Testis (tissue), 2 donors: ENCODE data around the gene TNPO1.

Experiments
- POLR2A ChIP-seq: fragments of 450-650 bp; IDR thresholded peaks from one replicate; pipeline ENCODE4 v1.6.1; 2017; ENCODE audit warnings: antibody characterized with exemption, mild to moderate bottlenecking, moderate library complexity
- TF ChIP-seq, protein P1 (sequence below), 3 experiments: fragments of 450-650 bp in 2 of 3; fragments of 200-600 bp in 1 of 3; sonication (generic) in 1 of 3; IDR thresholded peaks; one replicate each; pipeline ENCODE4 v1.5.1; 2016 to 2019; ENCODE audit warnings: antibody characterized with exemption in 3 of 3, mild to moderate bottlenecking in 2 of 3, moderate library complexity in 1 of 3

DNA sequence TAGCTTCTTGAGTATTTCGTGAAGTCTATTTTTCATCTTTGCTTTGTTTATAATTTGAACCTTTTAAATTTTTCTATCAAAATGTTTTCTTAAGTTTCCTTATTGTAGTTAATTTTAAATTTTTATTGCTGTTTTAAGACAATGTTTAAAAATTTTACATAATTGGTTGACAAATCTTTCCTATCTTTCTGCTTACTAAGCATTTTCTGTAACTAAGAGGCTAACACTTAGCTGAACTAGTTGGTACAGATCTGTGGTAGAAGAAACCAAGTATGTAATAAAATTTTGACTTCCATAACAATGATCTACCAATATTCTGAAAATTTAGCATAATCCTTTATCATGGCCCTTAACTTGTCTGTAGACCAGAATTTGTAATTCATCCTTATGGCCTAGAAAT lies 32.3 kb upstream of the TNPO1 start:
- TF ChIP-seq, protein P1, sequence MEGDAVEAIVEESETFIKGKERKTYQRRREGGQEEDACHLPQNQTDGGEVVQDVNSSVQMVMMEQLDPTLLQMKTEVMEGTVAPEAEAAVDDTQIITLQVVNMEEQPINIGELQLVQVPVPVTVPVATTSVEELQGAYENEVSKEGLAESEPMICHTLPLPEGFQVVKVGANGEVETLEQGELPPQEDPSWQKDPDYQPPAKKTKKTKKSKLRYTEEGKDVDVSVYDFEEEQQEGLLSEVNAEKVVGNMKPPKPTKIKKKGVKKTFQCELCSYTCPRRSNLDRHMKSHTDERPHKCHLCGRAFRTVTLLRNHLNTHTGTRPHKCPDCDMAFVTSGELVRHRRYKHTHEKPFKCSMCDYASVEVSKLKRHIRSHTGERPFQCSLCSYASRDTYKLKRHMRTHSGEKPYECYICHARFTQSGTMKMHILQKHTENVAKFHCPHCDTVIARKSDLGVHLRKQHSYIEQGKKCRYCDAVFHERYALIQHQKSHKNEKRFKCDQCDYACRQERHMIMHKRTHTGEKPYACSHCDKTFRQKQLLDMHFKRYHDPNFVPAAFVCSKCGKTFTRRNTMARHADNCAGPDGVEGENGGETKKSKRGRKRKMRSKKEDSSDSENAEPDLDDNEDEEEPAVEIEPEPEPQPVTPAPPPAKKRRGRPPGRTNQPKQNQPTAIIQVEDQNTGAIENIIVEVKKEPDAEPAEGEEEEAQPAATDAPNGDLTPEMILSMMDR (IDR thresholded peaks at IDR 0.05), result no peak
- TF ChIP-seq POLR2A, result no peak
